HEK293 (cell line): ENCODE data around the gene IGSF21.

Experiments
- CTCF ChIP-seq: fragments of 450-650 bp; formaldehyde crosslinking; IDR thresholded peaks from 2 replicates; pipeline ENCODE4 v1.5.1; 2016; ENCODE audit warnings: missing biosample characterization, missing genetic modification characterization
- TRIM28 ChIP-seq: IDR thresholded peaks from 2 replicates; pipeline ENCODE4 v1.6.1; 2011; ENCODE audit warnings: low read length, control low read depth, borderline replicate concordance
- ZBTB1 ChIP-seq: fragments of 450-650 bp; formaldehyde crosslinking; IDR thresholded peaks from 2 replicates; pipeline ENCODE4 v1.5.1; 2016; ENCODE audit warnings: missing biosample characterization, missing genetic modification characterization
- ZNF148 ChIP-seq: fragments of 450-650 bp; formaldehyde crosslinking; IDR thresholded peaks from 2 replicates; pipeline ENCODE4 v1.5.0; 2017; ENCODE audit warnings: missing biosample characterization, missing genetic modification characterization, borderline replicate concordance
- ZNF174 ChIP-seq: fragments of 450-650 bp; formaldehyde crosslinking; IDR thresholded peaks from 2 replicates; pipeline ENCODE4 v1.5.0; 2017; ENCODE audit warnings: missing biosample characterization, mild to moderate bottlenecking, missing genetic modification characterization
- ZNF394 ChIP-seq: fragments of 450-650 bp; formaldehyde crosslinking; IDR thresholded peaks from 2 replicates; pipeline ENCODE4 v1.5.1; 2016; ENCODE audit warnings: missing biosample characterization, missing genetic modification characterization, mild to moderate bottlenecking, moderate library complexity, borderline replicate concordance
- ZNF530 ChIP-seq: fragments of 450-650 bp; formaldehyde crosslinking; IDR thresholded peaks from 2 replicates; pipeline ENCODE4 v1.5.1; 2016; ENCODE audit warnings: low read depth, missing biosample characterization, missing genetic modification characterization
- ZSCAN23 ChIP-seq: fragments of 450-650 bp; formaldehyde crosslinking; IDR thresholded peaks from 2 replicates; pipeline ENCODE4 v1.5.1; 2016; ENCODE audit warnings: missing biosample characterization, missing genetic modification characterization

- TF ChIP-seq ZBTB1 (tag by site-specific recombination) (no peak), CTCF (tag by site-specific recombination) (no peak), TRIM28 (no peak), ZNF174 (tag by site-specific recombination) (no peak), ZSCAN23 (tag by site-specific recombination) (no peak), ZNF394 (tag by site-specific recombination) (no peak), ZNF148 (tag by site-specific recombination) (no peak), ZNF530 (no peak)
Measured at GRCh38 chr1:18085387-18086074, 22.1 kb upstream of the IGSF21 start.
